H1 (cell line): Measurements from ENCODE around the gene TLCD3B. TPM values are rescaled to one million over a fixed set of nuclear protein-coding genes. Genes with fewer than 3 reads are reported as not detected.

Experiments
- CBX8 ChIP-seq: fragments of 300-800, 300-1000 bp; sonication (generic); IDR thresholded peaks from 2 replicates; pipeline ENCODE4 v1.7.1; 2016; ENCODE audit warnings: low read depth, low read length, borderline replicate concordance
- CHD2 ChIP-seq: IDR thresholded peaks from 2 replicates; pipeline ENCODE4 v1.6.1; 2012; ENCODE audit warnings: low read length, improper control_type of control experiment
- EP300 ChIP-seq, 2 experiments: IDR thresholded peaks; 1 replicate in 1 of 2; 2 replicates in 1 of 2; pipeline ENCODE4 v1.6.1; 2011 to 2012; ENCODE audit warnings: low read depth in 2 of 2, low read length in 2 of 2, mild to moderate bottlenecking in 2 of 2, borderline replicate concordance in 1 of 2, inconsistent platforms in 1 of 2, moderate library complexity in 1 of 2
- FOSL1 ChIP-seq: IDR thresholded peaks from 2 replicates; pipeline ENCODE4 v1.6.1; 2011; ENCODE audit warnings: mild to moderate bottlenecking, low read depth, low read length, moderate library complexity; ENCODE audit not compliant: insufficient read depth
- KDM4A ChIP-seq: IDR thresholded peaks from one replicate; pipeline ENCODE4 v1.7.1; 2012; ENCODE audit warnings: low read depth, mild to moderate bottlenecking, moderate library complexity, low read length, inconsistent platforms; ENCODE audit not compliant: severe bottlenecking
- PHF8 ChIP-seq: fragments of 200-600 bp; sonication (generic); conservative IDR thresholded peaks from 2 replicates; pipeline ENCODE4 v1.7.1; 2012; ENCODE audit warnings: low read depth, mild to moderate bottlenecking, inconsistent platforms, low read length, moderate library complexity
- RFX5 ChIP-seq: IDR thresholded peaks from 2 replicates; pipeline ENCODE4 v1.6.1; 2011; ENCODE audit warnings: low read depth, low read length, improper control_type of control experiment, borderline replicate concordance
- RXRA ChIP-seq: IDR thresholded peaks from 2 replicates; pipeline ENCODE4 v1.6.1; 2011; ENCODE audit warnings: low read depth, mild to moderate bottlenecking, low read length, moderate library complexity; ENCODE audit not compliant: insufficient read depth
- polyA plus RNA-seq, 7 experiments: library from polyadenylated mRNA; depleted of rRNA in 3 of 7; stranded (reverse) in 5 of 7; unstranded in 2 of 7; fragments of >200 nt in 5 of 7; fragments of 200-250 nt in 2 of 7; gene quantifications; 1 replicate in 5 of 7; 2 replicates in 1 of 7; 4 replicates in 1 of 7; pipeline versions ENCODE4 v1.2.1 to v1.2.3, GENCODE V29; 2011 to 2013; ENCODE audit warnings: missing spikeins in 2 of 7, mixed read lengths in 2 of 7
- total RNA-seq: library from RNA; stranded (reverse); fragmentation: NEBNext Ultra II Directional; extraction: Animal tissue kit (Norgen Biotek cat#: 25700); gene quantifications from 2 replicates; pipeline ENCODE4 v1.2.1, GENCODE V29; 2021

Gene TLCD3B
- total and polyA plus RNA-seq, 2 of the 8 experiments (the other 6 are each of a cell fraction or from before 2014, with no cell fraction given) = 15.2 to 26.9 TPM

DNA sequence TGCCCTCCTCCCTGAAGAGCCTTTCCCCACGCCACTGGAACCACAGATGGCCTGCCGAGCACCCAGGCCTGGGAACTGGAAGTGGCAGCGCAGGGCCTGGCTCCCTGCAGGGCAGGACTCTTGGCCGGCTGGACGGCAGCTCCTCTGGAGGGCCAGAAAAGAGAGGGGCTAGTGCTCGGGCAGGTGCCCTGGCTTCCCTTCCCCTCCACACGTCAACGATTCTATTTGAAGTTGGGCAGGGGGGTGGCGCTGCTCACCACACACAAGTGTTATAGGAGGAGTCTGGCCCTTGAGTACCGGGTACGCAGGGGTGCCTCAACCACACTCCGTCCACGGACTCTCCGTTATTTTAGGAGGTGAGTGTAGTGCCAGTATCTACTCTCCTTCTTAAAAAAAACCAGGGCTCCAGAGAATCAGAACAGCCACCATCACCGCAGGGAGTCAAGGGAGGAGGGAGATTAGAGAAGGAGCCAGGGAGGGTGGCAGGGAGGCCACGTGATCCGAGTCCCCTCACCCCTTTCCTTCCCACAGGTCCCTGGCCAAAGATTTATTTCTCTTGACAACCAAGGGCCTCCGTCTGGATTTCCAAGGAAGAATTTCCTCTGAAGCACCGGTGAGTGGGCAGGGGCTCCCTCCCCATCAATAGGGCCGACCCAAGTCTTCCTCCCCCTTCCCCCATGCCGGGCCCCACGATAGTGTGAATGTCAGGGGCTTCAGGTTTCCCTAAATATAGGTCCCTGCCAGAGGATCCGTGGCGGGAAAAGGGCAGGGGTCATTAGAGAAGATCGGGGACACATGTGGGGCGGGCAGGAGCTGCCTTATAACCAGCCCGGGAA is 33.0 kb upstream of the TLCD3B start (continued):
- TF ChIP-seq CHD2 (no peak), CBX8 (no peak), RFX5 (no peak), FOSL1 (no peak), PHF8 (0 out of 2 replicates have a peak, but pooled peaks have one; percentile 17), KDM4A (no peak), EP300 (IDR thresholded peaks at IDR 0.05; ENCODE audit: borderline replicate concordance in 1 of 2, low read depth in 2 of 2, low read length in 2 of 2) (no peak), RXRA (no peak)
- TF ChIP-seq, all 59 proteins: peak for 10
